Naive thymus-derived CD4-positive, alpha-beta T cell (primary cell): ENCODE data around the gene CCDC12. TPM values are rescaled to one million over a fixed set of nuclear protein-coding genes. Genes with fewer than 3 reads are reported as not detected.

Source experiments
- ATAC-seq: fragments of 150-1000 bp; cut with Tn5 transposase; 2 replicates; pipeline ENCODE4 v1.10.0; 2021; ENCODE audit warnings: mild to moderate bottlenecking, moderate library complexity
- CTCF ChIA-PET: fragments of 350-600 bp; sonication (Branson Sonifier 250); formaldehyde crosslinking; loops from one replicate; lab custom pipeline; 2021; ENCODE audit warnings: antibody characterized with exemption; lab: Charles Lee
- POLR2A ChIA-PET: fragments of 350-600 bp; sonication (Branson Sonifier 250); formaldehyde crosslinking; loops from one replicate; lab custom pipeline; 2021; ENCODE audit warnings: antibody characterized with exemption, inconsistent platforms; lab: Charles Lee
- DNase-seq, 9 donors: peaks; one replicate each; pipeline versions ENCODE4 v3.0.0 to v3.0.0-alpha.2; 2020 to 2022; ENCODE audit warnings: mixed read lengths in 1 of 9
- H3K27ac ChIP-seq: one replicate; pipeline ENCODE4 v1.7.0; 2013; ENCODE audit warnings: mild to moderate bottlenecking, low read depth, low read length, moderate library complexity
- H3K27me3 ChIP-seq, 2 donors: one replicate each; pipeline ENCODE4 v1.7.0; 2013; ENCODE audit warnings: low read length in 2 of 2, mild to moderate bottlenecking in 2 of 2, moderate library complexity in 2 of 2; ENCODE audit not compliant: control insufficient read depth in 2 of 2, insufficient read depth in 2 of 2
- H3K36me3 ChIP-seq, 3 experiments: 1 replicate in 2 of 3; 2 replicates in 1 of 3; pipeline ENCODE4 v1.7.0; 2013; ENCODE audit warnings: low read length in 3 of 3, mild to moderate bottlenecking in 3 of 3, moderate library complexity in 1 of 3; ENCODE audit not compliant: insufficient read depth in 3 of 3, control insufficient read depth in 2 of 3
- H3K4me1 ChIP-seq, 2 donors: one replicate each; pipeline ENCODE4 v1.7.0; 2013; ENCODE audit warnings: low read length in 2 of 2, mild to moderate bottlenecking in 2 of 2, moderate library complexity in 1 of 2; ENCODE audit not compliant: control insufficient read depth in 2 of 2, insufficient read depth in 2 of 2
- H3K4me3 ChIP-seq: 2 replicates; pipeline ENCODE4 v1.7.0; 2013; ENCODE audit warnings: mild to moderate bottlenecking, low read length
- H3K9me3 ChIP-seq, 3 experiments: 1 replicate in 2 of 3; 2 replicates in 1 of 3; pipeline ENCODE4 v1.7.0; 2013; ENCODE audit warnings: low read length in 3 of 3; ENCODE audit not compliant: control insufficient read depth in 2 of 3
- H3K27ac Mint-ChIP-seq, 9 donors: one replicate each; pipeline ENCODE4 v1.8.0; 2020 to 2022; ENCODE audit warnings: mixed read lengths in 9 of 9, mild to moderate bottlenecking in 8 of 9, moderate library complexity in 5 of 9, inconsistent platforms in 2 of 9
- H3K27me3 Mint-ChIP-seq, 5 donors: one replicate each; pipeline ENCODE4 v1.8.0; 2021 to 2022; ENCODE audit warnings: mixed read lengths in 5 of 5, mild to moderate bottlenecking in 1 of 5
- H3K36me3 Mint-ChIP-seq, 5 donors: one replicate each; pipeline ENCODE4 v1.8.0; 2020 to 2022; ENCODE audit warnings: mixed read lengths in 5 of 5, mild to moderate bottlenecking in 3 of 5, inconsistent platforms in 1 of 5
- H3K4me1 Mint-ChIP-seq, 7 donors: one replicate each; pipeline ENCODE4 v1.8.0; 2020 to 2022; ENCODE audit warnings: mixed read lengths in 7 of 7, mild to moderate bottlenecking in 3 of 7, inconsistent platforms in 1 of 7
- H3K4me3 Mint-ChIP-seq, 10 donors: one replicate each; pipeline ENCODE4 v1.8.0; 2020 to 2022; ENCODE audit warnings: mild to moderate bottlenecking in 10 of 10, mixed read lengths in 10 of 10, moderate library complexity in 6 of 10, inconsistent platforms in 2 of 10
- H3K9me3 Mint-ChIP-seq, 11 donors: one replicate each; pipeline ENCODE4 v1.8.0; 2020 to 2022; ENCODE audit warnings: mixed read lengths in 11 of 11, mild to moderate bottlenecking in 4 of 11, inconsistent platforms in 1 of 11, moderate library complexity in 1 of 11
- intact Hi-C, 2 donors: fragments of 100-400 bp; cut with micrococcal nuclease; formaldehyde crosslinking; loops; one replicate each; pipeline ENCODE4 v1.15.1; 2023
- polyA plus RNA-seq, 2 donors: library from polyadenylated mRNA; unstranded; fragments of 300-500 nt; fragmentation: Illumina TruSeq; gene quantifications; one replicate each; pipeline ENCODE4 v1.2.3, GENCODE V29; 2021
- total RNA-seq, 6 experiments: library from RNA in 5 of 6; stranded (reverse) in 5 of 6; gene quantifications; 1 replicate in 5 of 6; 2 replicates in 1 of 6; pipeline ENCODE4 v1.2.3 and lab custom pipeline; 2021 to 2026

CCDC12 gene
- total and polyA plus RNA-seq, 7 experiments from 2014 or later, result 51.6 to 115 (median 60.2) TPM

GRCh38 chr3:47017504-47018268, 41.1 kb upstream of the CCDC12 start:
- ChIA-PET CTCF (no interaction called here), POLR2A (no interaction called here)
- Mint-ChIP-seq H3K4me3 (no peak overlapping the region), H3K27me3 (no peaks in the 10 kb centered on the region), H3K9me3 (no peaks in the 10 kb centered on the region), H3K36me3 (peaks cover 0 to 35% (median 11%) of the 10 kb centered on the region in 5 donors), H3K27ac (peak overlapping the region; percentile 53 to 93 (median 79)), H3K4me1 (peaks cover 25 to 61% (median 33%) of the 10 kb centered on the region in 7 donors)
- Histone ChIP-seq H3K27ac (peak overlapping the region; percentile 18), H3K4me3 (no peak overlapping the region), H3K36me3 (peaks cover 3 to 47% (median 14%) of the 10 kb centered on the region in 3 experiments), H3K9me3 (no peaks in the 10 kb centered on the region), H3K4me1 (peaks cover 7 to 18% of the 10 kb centered on the region in 2 donors), H3K27me3 (no peaks in the 10 kb centered on the region)
- intact Hi-C loops, result loop anchor here in 1 of 2 donors (5.0 kb wide), 1 partner anchor 305 kb away; no protein-coding TSS in a partner anchor
- ATAC-seq (no peak), DNase-seq (no peak)

DNA sequence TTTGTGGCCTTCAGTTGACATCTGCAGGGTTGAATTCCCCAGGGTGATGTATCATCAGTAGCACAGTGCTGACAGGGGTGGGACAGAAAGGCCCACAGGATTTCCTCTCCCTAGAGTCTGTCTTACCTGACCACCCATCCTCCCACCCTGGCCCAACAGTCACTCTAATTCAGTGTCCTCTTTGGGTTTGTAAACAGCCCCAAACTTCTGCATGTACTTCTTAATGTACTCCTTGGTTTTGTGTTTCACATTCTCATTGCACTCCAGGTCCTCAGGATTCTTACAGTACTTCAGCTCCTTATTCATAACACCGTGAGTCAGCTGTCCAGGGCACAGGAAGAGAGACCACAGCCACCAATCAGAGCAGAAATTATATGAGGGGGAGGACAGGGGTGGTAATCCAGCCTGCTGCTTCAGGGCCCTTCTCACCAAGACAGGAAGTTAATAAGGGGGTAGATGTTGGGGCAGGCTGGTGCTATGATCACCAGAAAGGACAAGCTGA, 40.4 kb upstream of the CCDC12 start:
- Mint-ChIP-seq H3K27ac (peak overlapping the region; percentile 53 to 93 (median 79)), H3K27me3 (no peaks in the 10 kb centered on the region), H3K4me3 (peak overlapping the region in 1 of 10 donors; percentile 56), H3K4me1 (peaks cover 25 to 61% (median 34%) of the 10 kb centered on the region in 7 donors), H3K9me3 (no peaks in the 10 kb centered on the region), H3K36me3 (peaks cover 0 to 35% (median 11%) of the 10 kb centered on the region in 5 donors)
- peak; percentile 79 for ATAC-seq
- no peaks in the 10 kb centered on the region for H3K9me3 ChIP-seq
- peaks cover 7 to 18% of the 10 kb centered on the region in 2 donors for H3K4me1 ChIP-seq
- peak overlapping the region; percentile 17 for H3K27ac ChIP-seq
- peak in 1 of 9 donors; percentile 50 for DNase-seq
- H3K27me3 ChIP-seq, result no peaks in the 10 kb centered on the region
- POLR2A ChIA-PET, result no interaction called here
- no peak overlapping the region for H3K4me3 ChIP-seq
- intact Hi-C loops, result loop anchor here in 1 of 2 donors (5.0 kb wide), 1 partner anchor 305 kb away; no protein-coding TSS in a partner anchor
- H3K36me3 ChIP-seq, result peaks cover 3 to 47% (median 14%) of the 10 kb centered on the region in 3 experiments
- CTCF ChIA-PET, result no interaction called here

DNA sequence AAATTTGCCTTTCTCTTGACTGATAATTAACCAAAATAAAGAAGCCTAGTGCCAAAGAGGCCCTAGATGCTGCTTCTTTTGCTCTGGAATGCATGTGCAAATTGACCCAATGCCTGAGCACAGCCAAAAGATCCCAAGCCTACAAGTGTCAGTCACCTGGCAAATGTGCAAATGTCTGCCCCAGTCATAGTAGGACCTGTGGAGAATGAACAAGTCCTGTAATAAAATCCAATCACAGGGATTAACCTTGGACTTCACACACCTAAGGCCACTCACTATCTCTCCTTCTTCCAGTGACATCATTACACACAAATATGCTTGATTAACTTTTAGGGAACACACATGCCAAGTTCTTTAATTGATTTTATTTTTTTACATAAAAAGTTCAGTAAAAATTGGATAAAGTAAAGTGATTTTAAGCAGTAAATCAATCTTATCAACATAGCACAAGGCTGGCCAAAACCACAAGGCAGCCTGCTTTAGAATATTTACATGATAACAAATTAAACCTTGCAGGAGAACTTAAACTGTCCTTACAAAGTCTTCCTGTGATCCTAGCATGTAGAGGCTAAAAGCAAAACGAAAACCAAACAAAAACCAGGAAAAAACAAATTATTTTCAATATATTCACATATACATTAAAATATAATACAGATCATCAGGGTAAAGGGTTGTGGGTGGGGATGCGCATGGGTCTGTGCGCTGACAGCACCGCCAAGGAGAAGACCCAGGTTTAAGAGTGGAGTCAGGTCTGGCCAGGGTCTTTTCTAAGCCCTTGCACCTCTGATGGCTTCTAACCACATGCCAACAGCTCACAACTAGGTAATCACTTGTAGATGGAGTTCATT, 39.8 kb upstream of the CCDC12 start:
- H3K27ac ChIP-seq, result peak overlapping the region; percentile 17
- peaks cover 0 to 35% (median 11%) of the 10 kb centered on the region in 5 donors for H3K36me3 Mint-ChIP-seq
- ATAC-seq (no peak), DNase-seq (no peak)
- H3K4me1 ChIP-seq, result peaks cover 7 to 18% of the 10 kb centered on the region in 2 donors
- H3K27ac Mint-ChIP-seq, result peak overlapping the region; percentile 39 to 93 (median 79)
- H3K4me3 Mint-ChIP-seq, result peak overlapping the region in 1 of 10 donors; percentile 56
- intact Hi-C loops, result loop anchor here in 1 of 2 donors (5.0 kb wide), 1 partner anchor 306 kb away; no protein-coding TSS in a partner anchor
- ChIA-PET CTCF (no interaction called here), POLR2A (no interaction called here)
- H3K27me3 ChIP-seq, result no peaks in the 10 kb centered on the region
- no peak overlapping the region for H3K4me3 ChIP-seq
- H3K9me3 Mint-ChIP-seq, result peaks cover 0 to 1% (median 0%) of the 10 kb centered on the region in 11 donors
- H3K4me1 Mint-ChIP-seq, result peaks cover 25 to 66% (median 38%) of the 10 kb centered on the region in 7 donors
- H3K9me3 ChIP-seq, result no peaks in the 10 kb centered on the region
- H3K27me3 Mint-ChIP-seq, result no peaks in the 10 kb centered on the region
- H3K36me3 ChIP-seq, result peaks cover 3 to 47% (median 14%) of the 10 kb centered on the region in 3 experiments

- no peak overlapping the region for H3K4me3 Mint-ChIP-seq
- DNase-seq (no peak), ATAC-seq (no peak)
- H3K9me3 Mint-ChIP-seq, result peaks cover 0 to 1% (median 0%) of the 10 kb centered on the region in 11 donors
- intact Hi-C loops, result loop anchor here in 1 of 2 donors (5.0 kb wide), 1 partner anchor 307 kb away; no protein-coding TSS in a partner anchor
- H3K27ac Mint-ChIP-seq, result peak overlapping the region in 7 of 9 donors; percentile 6 to 82 (median 56)
- H3K36me3 ChIP-seq, result peaks cover 3 to 44% (median 14%) of the 10 kb centered on the region in 3 experiments
- ChIA-PET CTCF (no interaction called here), POLR2A (no interaction called here)
- no peak overlapping the region for H3K4me3 ChIP-seq
- no peaks in the 10 kb centered on the region for H3K9me3 ChIP-seq
- H3K4me1 ChIP-seq, result peaks cover 7 to 18% of the 10 kb centered on the region in 2 donors
- no peak overlapping the region for H3K27ac ChIP-seq
- peaks cover 28 to 64% (median 33%) of the 10 kb centered on the region in 7 donors for H3K4me1 Mint-ChIP-seq
- no peaks in the 10 kb centered on the region for H3K27me3 Mint-ChIP-seq
- H3K27me3 ChIP-seq, result no peaks in the 10 kb centered on the region
- H3K36me3 Mint-ChIP-seq, result peaks cover 0 to 35% (median 11%) of the 10 kb centered on the region in 5 donors
These were observed 38.6 kb upstream of the CCDC12 start for GRCh38 chr3:47015151-47015550.

DNA sequence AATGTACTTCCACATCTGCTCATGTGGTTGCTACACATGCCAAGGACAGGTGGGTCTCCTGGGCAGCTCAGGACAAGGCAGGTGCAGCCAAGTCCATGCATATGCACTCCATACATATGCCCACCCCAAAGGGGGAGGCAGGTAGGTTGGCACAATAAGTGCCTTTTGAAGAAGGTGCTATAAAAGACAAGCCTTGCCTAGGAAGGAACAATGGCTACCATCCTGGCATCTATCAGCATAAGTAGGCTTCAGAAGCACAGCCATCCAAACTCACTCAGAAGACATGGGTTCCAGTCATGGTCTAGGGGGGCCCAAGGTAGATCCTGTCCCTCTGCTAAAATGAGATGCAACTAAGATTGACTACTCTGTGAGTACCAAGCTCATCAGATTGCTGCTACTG, 37.5 kb upstream of the CCDC12 start:
- CTCF ChIA-PET, result no interaction called here
- intact Hi-C loops, result no loop called here
- DNase-seq, result no peak
- Mint-ChIP-seq H3K36me3 (peaks cover 0 to 25% (median 7%) of the 10 kb centered on the region in 5 donors), H3K27me3 (no peaks in the 10 kb centered on the region), H3K27ac (peak overlapping the region in 8 of 9 donors; percentile 25 to 80 (median 62)), H3K9me3 (peaks cover 0 to 1% (median 0%) of the 10 kb centered on the region in 11 donors), H3K4me1 (peaks cover 28 to 53% (median 29%) of the 10 kb centered on the region in 7 donors), H3K4me3 (no peak overlapping the region)
- ATAC-seq, result no peak
- Histone ChIP-seq H3K9me3 (no peaks in the 10 kb centered on the region), H3K36me3 (peaks cover 3 to 35% (median 6%) of the 10 kb centered on the region in 3 experiments), H3K4me1 (peaks cover 7 to 18% of the 10 kb centered on the region in 2 donors), H3K4me3 (no peak overlapping the region), H3K27ac (no peak overlapping the region), H3K27me3 (no peaks in the 10 kb centered on the region)
- POLR2A ChIA-PET, result interaction anchor here (0.8 kb wide), 1 partner anchor 23 kb away, joined by 3 read pairs; no protein-coding TSS in a partner anchor

- H3K4me1 Mint-ChIP-seq, result peaks cover 20 to 50% (median 22%) of the 10 kb centered on the region in 7 donors
- no peak overlapping the region for H3K27ac ChIP-seq
- no peak overlapping the region for H3K4me3 ChIP-seq
- no peaks in the 10 kb centered on the region for H3K27me3 Mint-ChIP-seq
- DNase-seq (no peak), ATAC-seq (no peak)
- peaks cover 3 to 30% (median 5%) of the 10 kb centered on the region in 3 experiments for H3K36me3 ChIP-seq
- no peak overlapping the region for H3K4me3 Mint-ChIP-seq
- CTCF ChIA-PET, result no interaction called here
- peaks cover 0 to 1% (median 0%) of the 10 kb centered on the region in 11 donors for H3K9me3 Mint-ChIP-seq
- H3K27me3 ChIP-seq, result no peaks in the 10 kb centered on the region
- intact Hi-C loops, result no loop called here
- H3K27ac Mint-ChIP-seq, result peak overlapping the region in 7 of 9 donors; percentile 31 to 80 (median 57)
- H3K9me3 ChIP-seq, result no peaks in the 10 kb centered on the region
- peaks cover 0 to 21% (median 7%) of the 10 kb centered on the region in 5 donors for H3K36me3 Mint-ChIP-seq
- H3K4me1 ChIP-seq, result peaks cover 7 to 18% of the 10 kb centered on the region in 2 donors
- POLR2A ChIA-PET, result no interaction called here
These were observed 36.7 kb upstream of the CCDC12 start for GRCh38 chr3:47013231-47013630.
